Activated CD4-positive, alpha-beta T cell treated with anti-CD3 and anti-CD28 coated beads, Interleukin-2, amount 50 U/mL, for 1 hour (primary cell): Measurements from ENCODE around the gene SLAMF6.
A peak's percentile ranks its signal among the peaks of the same experiment; 100 is the strongest.
"Not testable (repeated sequence)": the region's sequence is repeated elsewhere in the genome, so short reads cannot be mapped to it uniquely, and the experiment has no call there.

Source experiments
- DNase-seq: peaks from one replicate; pipeline ENCODE4 v3.0.0-alpha.2; 2020

Gene SLAMF6

GRCh38 chr1:160500321-160500990, 22.6 kb downstream of the SLAMF6 start:
- no peak for DNase-seq

- no peak for DNase-seq
Observed at GRCh38 chr1:160499631-160500030, 23.4 kb downstream of the SLAMF6 start.

- DNase-seq, result not testable (repeated sequence)
Observed at GRCh38 chr1:160498301-160499065, 24.6 kb downstream of the SLAMF6 start.

- DNase-seq, result no peak
Observed at GRCh38 chr1:160496334-160496733, 26.7 kb downstream of the SLAMF6 start.

- DNase-seq, result no peak
Observed at GRCh38 chr1:160494620-160495019, 28.4 kb downstream of the SLAMF6 start.

GRCh38 chr1:160492617-160493016, 30.4 kb downstream of the SLAMF6 start:
- no peak for DNase-seq

- DNase-seq, result no peak
Observed at GRCh38 chr1:160491981-160492380, 31.1 kb downstream of the SLAMF6 start.

- DNase-seq, result no peak
Observed at GRCh38 chr1:160491017-160491416, 32.0 kb downstream of the SLAMF6 start.

GRCh38 chr1:160489513-160490261, 33.4 kb downstream of the SLAMF6 start:
- no peak for DNase-seq

- DNase-seq, result no peak
Observed at GRCh38 chr1:160488347-160489058, 34.6 kb downstream of the SLAMF6 start.

GRCh38 chr1:160486453-160486852, 36.6 kb downstream of the SLAMF6 start:
- DNase-seq, result no peak

GRCh38 chr1:160483505-160484185, 39.4 kb downstream of the SLAMF6 start:
- no peak for DNase-seq

GRCh38 chr1:160481979-160482596, 41.0 kb downstream of the SLAMF6 start:
- DNase-seq, result no peak

- DNase-seq, result peak; percentile 8
Observed at GRCh38 chr1:160480781-160481180, 42.3 kb downstream of the SLAMF6 start.

- not testable (repeated sequence) for DNase-seq
Observed at GRCh38 chr1:160479091-160479490, 44.0 kb downstream of the SLAMF6 start.

- DNase-seq, result no peak
Observed at GRCh38 chr1:160474392-160475242, 48.4 kb downstream of the SLAMF6 start.

- DNase-seq, result no peak
Observed at GRCh38 chr1:160472112-160472511, 50.9 kb downstream of the SLAMF6 start.

GRCh38 chr1:160471253-160471652, 51.8 kb downstream of the SLAMF6 start:
- no peak for DNase-seq

- no peak for DNase-seq
Observed at GRCh38 chr1:160467576-160467975, 55.5 kb downstream of the SLAMF6 start.

GRCh38 chr1:160466961-160467360, 56.1 kb downstream of the SLAMF6 start:
- DNase-seq, result no peak

- no peak for DNase-seq
Observed at GRCh38 chr1:160465123-160465522, 57.9 kb downstream of the SLAMF6 start.
